Measurements from ENCODE around the gene LRRIQ3. TPM values are rescaled to one million over a fixed set of nuclear protein-coding genes. Genes with fewer than 3 reads are reported as not detected.

Gene LRRIQ3
- total and polyA plus RNA-seq, 2 donors (not counting 3 experiments of a cell fraction or from before 2014, with no cell fraction given) = 0.21 to 1.1 TPM

DNA sequence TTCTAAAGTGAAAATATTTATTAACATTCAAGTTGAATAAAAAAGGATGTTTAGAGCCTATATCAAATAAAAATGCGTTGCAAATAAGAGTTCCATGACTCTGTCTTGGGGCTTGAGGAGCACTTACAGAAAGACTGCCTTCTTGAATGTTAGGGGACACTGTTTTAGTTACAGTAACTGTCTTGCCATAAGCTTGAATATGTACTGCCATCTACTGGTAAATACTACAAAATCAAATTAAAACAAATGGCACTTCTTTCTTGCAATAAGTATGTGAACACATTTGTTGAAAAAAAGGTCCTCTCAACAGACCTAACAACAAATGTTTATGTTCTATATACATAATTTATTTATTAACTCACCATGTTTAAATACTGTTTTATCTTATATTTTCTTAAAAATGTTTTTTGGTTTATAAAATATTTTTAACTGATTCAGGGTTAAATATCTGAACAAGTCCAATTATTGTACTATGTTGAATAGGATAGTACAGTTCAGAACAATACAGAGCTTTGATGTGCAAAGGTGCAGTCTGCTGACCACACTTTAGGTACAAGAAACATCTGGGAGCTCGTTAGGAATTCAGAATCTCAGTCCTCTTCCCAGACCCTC is 199.5 kb downstream of the LRRIQ3 start:
- no peaks in the 10 kb centered on the region for H3K9me3 ChIP-seq (replicated peaks; ENCODE audit: control insufficient read depth, insufficient read depth, low read length)
- dilution Hi-C loops (cut with MboI; ENCODE audit: extremely low pct_ligation_motif_present, low sequenced_read_pairs) = no loop called here
- H3K79me2 ChIP-seq (ENCODE audit: control insufficient read depth, insufficient read depth, low read length) = no peaks in the 10 kb centered on the region
- H3K27ac ChIP-seq (ENCODE audit: insufficient read depth, low read depth, low read length) = no peak overlapping the region
- H3K4me3 ChIP-seq (replicated peaks in 1 of 3; ENCODE audit: insufficient read depth in 1 of 3, low read depth in 1 of 3, low read length in 3 of 3) = no peak overlapping the region
- intact Hi-C loops (cut with micrococcal nuclease) = loop anchor here (2.0 to 5.0 kb wide), 2 partner anchors 546 to 1376 kb away; no protein-coding TSS in a partner anchor
- DNase-seq (ENCODE audit: low read depth, low spot score) (peak; percentile 38), FAIRE-seq (peak; percentile 37)
- no peaks in the 10 kb centered on the region for H3K9me1 ChIP-seq (replicated peaks; ENCODE audit: control insufficient read depth, extremely low read depth, insufficient read depth, low read length)
- CTCF ChIA-PET = interaction anchor here (0.8 to 1.5 kb wide), 5 partner anchors 9 to 17 kb away, joined by 3 to 6 read pairs (median 3); no protein-coding TSS in a partner anchor
- H3K4me2 ChIP-seq (ENCODE audit: insufficient read depth, low read length) = no peak overlapping the region
- no peaks in the 10 kb centered on the region for H3K4me1 ChIP-seq (ENCODE audit: control insufficient read depth, extremely low read depth, insufficient read depth, low read length)
- H4K20me1 ChIP-seq (replicated peaks; ENCODE audit: control insufficient read depth, extremely low read depth, insufficient read depth, low read length) = no peaks in the 10 kb centered on the region
- TF ChIP-seq EZH2 (IDR thresholded peaks at IDR 0.05; ENCODE audit: borderline replicate concordance, low read depth, low read length, severe bottlenecking) = no peak
- TF ChIP-seq, protein P1, sequence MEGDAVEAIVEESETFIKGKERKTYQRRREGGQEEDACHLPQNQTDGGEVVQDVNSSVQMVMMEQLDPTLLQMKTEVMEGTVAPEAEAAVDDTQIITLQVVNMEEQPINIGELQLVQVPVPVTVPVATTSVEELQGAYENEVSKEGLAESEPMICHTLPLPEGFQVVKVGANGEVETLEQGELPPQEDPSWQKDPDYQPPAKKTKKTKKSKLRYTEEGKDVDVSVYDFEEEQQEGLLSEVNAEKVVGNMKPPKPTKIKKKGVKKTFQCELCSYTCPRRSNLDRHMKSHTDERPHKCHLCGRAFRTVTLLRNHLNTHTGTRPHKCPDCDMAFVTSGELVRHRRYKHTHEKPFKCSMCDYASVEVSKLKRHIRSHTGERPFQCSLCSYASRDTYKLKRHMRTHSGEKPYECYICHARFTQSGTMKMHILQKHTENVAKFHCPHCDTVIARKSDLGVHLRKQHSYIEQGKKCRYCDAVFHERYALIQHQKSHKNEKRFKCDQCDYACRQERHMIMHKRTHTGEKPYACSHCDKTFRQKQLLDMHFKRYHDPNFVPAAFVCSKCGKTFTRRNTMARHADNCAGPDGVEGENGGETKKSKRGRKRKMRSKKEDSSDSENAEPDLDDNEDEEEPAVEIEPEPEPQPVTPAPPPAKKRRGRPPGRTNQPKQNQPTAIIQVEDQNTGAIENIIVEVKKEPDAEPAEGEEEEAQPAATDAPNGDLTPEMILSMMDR (IDR thresholded peaks at IDR 0.05; ENCODE audit: extremely low read depth in 1 of 2, insufficient read depth in 1 of 2, low read depth in 1 of 2, low read length in 2 of 2) = peak; percentile 7 to 11
- H3K9ac ChIP-seq (replicated peaks; ENCODE audit: extremely low read depth, insufficient read depth, low read length) = no peak overlapping the region
- H2AFZ ChIP-seq (ENCODE audit: low read depth, low read length) = no peak overlapping the region
- BruUV-seq (replicated peaks) = no TSS peak
- POLR2A ChIA-PET = no interaction called here
- H3K27me3 ChIP-seq (ENCODE audit: control insufficient read depth in 2 of 2, insufficient read depth in 2 of 2, low read length in 2 of 2) = no peaks in the 10 kb centered on the region
- H3K36me3 ChIP-seq (ENCODE audit: control insufficient read depth in 2 of 2, extremely low read depth in 1 of 2, insufficient read depth in 2 of 2, low read length in 2 of 2) = no peaks in the 10 kb centered on the region

- ChIA-PET POLR2A (no interaction called here), CTCF (interaction anchor here (1.1 kb wide), 1 partner anchor 18 kb away, joined by 3 read pairs; no protein-coding TSS in a partner anchor)
- FAIRE-seq (no peak), DNase-seq (ENCODE audit: low read depth, low spot score) (no peak)
- H3K9me1 ChIP-seq (replicated peaks; ENCODE audit: control insufficient read depth, extremely low read depth, insufficient read depth, low read length) = no peaks in the 10 kb centered on the region
- H3K4me2 ChIP-seq (ENCODE audit: insufficient read depth, low read length) = no peak overlapping the region
- no peak overlapping the region for H2AFZ ChIP-seq (ENCODE audit: low read depth, low read length)
- H3K27ac ChIP-seq (ENCODE audit: insufficient read depth, low read depth, low read length) = no peak overlapping the region
- H3K4me1 ChIP-seq (ENCODE audit: control insufficient read depth, extremely low read depth, insufficient read depth, low read length) = no peaks in the 10 kb centered on the region
- H3K79me2 ChIP-seq (ENCODE audit: control insufficient read depth, insufficient read depth, low read length) = no peaks in the 10 kb centered on the region
- no peaks in the 10 kb centered on the region for H3K36me3 ChIP-seq (ENCODE audit: control insufficient read depth in 2 of 2, extremely low read depth in 1 of 2, insufficient read depth in 2 of 2, low read length in 2 of 2)
- dilution Hi-C loops (cut with MboI; ENCODE audit: extremely low pct_ligation_motif_present, low sequenced_read_pairs) = no loop called here
- H3K4me3 ChIP-seq (replicated peaks in 1 of 3; ENCODE audit: insufficient read depth in 1 of 3, low read depth in 1 of 3, low read length in 3 of 3) = no peak overlapping the region
- intact Hi-C loops (cut with micrococcal nuclease) = no loop called here
- BruUV-seq (replicated peaks) = no TSS peak
- H3K27me3 ChIP-seq (ENCODE audit: control insufficient read depth in 2 of 2, insufficient read depth in 2 of 2, low read length in 2 of 2) = no peaks in the 10 kb centered on the region
- H4K20me1 ChIP-seq (replicated peaks; ENCODE audit: control insufficient read depth, extremely low read depth, insufficient read depth, low read length) = no peaks in the 10 kb centered on the region
- no peak overlapping the region for H3K9ac ChIP-seq (replicated peaks; ENCODE audit: extremely low read depth, insufficient read depth, low read length)
- TF ChIP-seq POLR2A (IDR thresholded peaks at IDR 0.05; ENCODE audit: low read depth, low read length) (no peak), POLR2AphosphoS5 (IDR thresholded peaks at IDR 0.05; ENCODE audit: insufficient read depth, low read depth, low read length) (no peak), MYC (IDR thresholded peaks at IDR 0.05; ENCODE audit: low read depth, low read length) (no peak), EZH2 (IDR thresholded peaks at IDR 0.05; ENCODE audit: borderline replicate concordance, low read depth, low read length, severe bottlenecking) (no peak), GATA2 (IDR thresholded peaks at IDR 0.05; ENCODE audit: insufficient read depth, insufficient read length, low read depth, low read length) (no peak), JUN (IDR thresholded peaks at IDR 0.05; ENCODE audit: borderline replicate concordance, insufficient read depth, insufficient read length, low read depth) (no peak), FOS (IDR thresholded peaks at IDR 0.05; ENCODE audit: borderline replicate concordance, insufficient read depth, low read length) (no peak)
- TF ChIP-seq, protein P2, sequence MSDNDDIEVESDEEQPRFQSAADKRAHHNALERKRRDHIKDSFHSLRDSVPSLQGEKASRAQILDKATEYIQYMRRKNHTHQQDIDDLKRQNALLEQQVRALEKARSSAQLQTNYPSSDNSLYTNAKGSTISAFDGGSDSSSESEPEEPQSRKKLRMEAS (IDR thresholded peaks at IDR 0.05; ENCODE audit: insufficient read depth, insufficient read length) = no peak
- TF ChIP-seq, protein P1 (IDR thresholded peaks at IDR 0.05; ENCODE audit: extremely low read depth in 1 of 2, insufficient read depth in 1 of 2, low read depth in 1 of 2, low read length in 2 of 2) = no peak
- H3K9me3 ChIP-seq (replicated peaks; ENCODE audit: control insufficient read depth, insufficient read depth, low read length) = no peaks in the 10 kb centered on the region
These were observed 217.5 kb downstream of the LRRIQ3 start for GRCh38 chr1:73980324-73981040.
